B cell (primary cell): ENCODE results near the gene THBS4.

Source experiments
- EZH2 ChIP-seq: IDR thresholded peaks from 2 replicates; pipeline ENCODE4 v1.6.1; 2012; ENCODE audit warnings: borderline replicate concordance, low read depth, mild to moderate bottlenecking, moderate library complexity, low read length; ENCODE audit not compliant: insufficient read depth, poor library complexity, severe bottlenecking
- TF ChIP-seq, protein P1 (sequence below): fragments of 200-600 bp; IDR thresholded peaks from one replicate; pipeline ENCODE4 v1.8.0; 2022; ENCODE audit warnings: antibody characterized with exemption, mild to moderate bottlenecking

DNA sequence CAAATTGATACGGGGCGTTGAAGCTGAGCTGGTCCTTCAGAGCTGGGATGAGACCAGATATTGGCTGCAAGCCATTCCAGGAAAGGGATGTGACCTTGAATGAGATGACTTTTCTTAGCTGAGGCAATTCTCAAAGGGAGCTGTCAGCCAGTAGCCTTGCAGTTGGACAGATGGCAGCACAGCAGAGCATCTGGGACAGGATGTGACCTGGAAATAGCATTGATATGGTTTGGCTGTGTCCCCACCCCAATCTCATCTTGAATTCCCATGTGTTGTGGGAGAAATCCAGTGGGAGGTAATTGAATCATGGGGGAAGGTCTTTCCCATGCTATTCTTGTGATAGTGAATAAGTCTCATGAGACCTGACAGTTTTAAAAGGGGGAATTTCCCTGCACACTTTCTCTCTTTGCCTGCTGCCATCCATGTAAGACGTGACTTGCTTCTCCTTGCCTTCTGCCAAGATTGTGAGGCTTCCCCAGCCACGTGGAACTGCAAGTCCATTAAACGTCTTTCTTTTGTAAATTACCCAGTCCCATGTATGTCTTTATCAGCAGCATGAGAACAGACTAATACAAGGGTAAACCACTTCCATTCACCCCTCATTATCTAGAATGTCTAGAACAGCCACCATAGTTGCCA lies 24.3 kb upstream of the THBS4 start:
- TF ChIP-seq, protein P1, sequence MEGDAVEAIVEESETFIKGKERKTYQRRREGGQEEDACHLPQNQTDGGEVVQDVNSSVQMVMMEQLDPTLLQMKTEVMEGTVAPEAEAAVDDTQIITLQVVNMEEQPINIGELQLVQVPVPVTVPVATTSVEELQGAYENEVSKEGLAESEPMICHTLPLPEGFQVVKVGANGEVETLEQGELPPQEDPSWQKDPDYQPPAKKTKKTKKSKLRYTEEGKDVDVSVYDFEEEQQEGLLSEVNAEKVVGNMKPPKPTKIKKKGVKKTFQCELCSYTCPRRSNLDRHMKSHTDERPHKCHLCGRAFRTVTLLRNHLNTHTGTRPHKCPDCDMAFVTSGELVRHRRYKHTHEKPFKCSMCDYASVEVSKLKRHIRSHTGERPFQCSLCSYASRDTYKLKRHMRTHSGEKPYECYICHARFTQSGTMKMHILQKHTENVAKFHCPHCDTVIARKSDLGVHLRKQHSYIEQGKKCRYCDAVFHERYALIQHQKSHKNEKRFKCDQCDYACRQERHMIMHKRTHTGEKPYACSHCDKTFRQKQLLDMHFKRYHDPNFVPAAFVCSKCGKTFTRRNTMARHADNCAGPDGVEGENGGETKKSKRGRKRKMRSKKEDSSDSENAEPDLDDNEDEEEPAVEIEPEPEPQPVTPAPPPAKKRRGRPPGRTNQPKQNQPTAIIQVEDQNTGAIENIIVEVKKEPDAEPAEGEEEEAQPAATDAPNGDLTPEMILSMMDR, result no peak
- TF ChIP-seq EZH2, result no peak
